Peyer's patch (tissue), 4 donors: ENCODE measurements around the gene ARHGEF1. TPM values are rescaled to one million over a fixed set of nuclear protein-coding genes. Genes with fewer than 3 reads are reported as not detected.

ENCODE experiments used
- DNase-seq, 3 donors: peaks; one replicate each; pipeline ENCODE4 v3.0.0-alpha.2; 2017 to 2019
- H3K27ac ChIP-seq, 4 donors: fragments of 200-600 bp; sonication (generic); one replicate each; pipeline ENCODE4 v1.5.1; 2016 to 2019
- H3K27me3 ChIP-seq, 2 donors: fragments of 200-600 bp; sonication (generic); one replicate each; pipeline ENCODE4 v1.5.1; 2019
- H3K36me3 ChIP-seq, 3 donors: fragments of 200-600 bp; sonication (generic); one replicate each; pipeline ENCODE4 v1.5.1; 2016 to 2019
- H3K4me1 ChIP-seq, 4 donors: fragments of 200-600 bp; sonication (generic); one replicate each; pipeline ENCODE4 v1.5.1; 2016 to 2019
- H3K4me3 ChIP-seq, 4 donors: fragments of 200-600 bp; sonication (generic); 1 replicate in 3 of 4; 2 replicates in 1 of 4; pipeline ENCODE4 v1.5.1; 2016 to 2019; ENCODE audit warnings: mild to moderate bottlenecking in 1 of 4
- H3K9me3 ChIP-seq, 4 donors: fragments of 200-600 bp; sonication (generic); one replicate each; pipeline ENCODE4 v1.5.1; 2016 to 2019; ENCODE audit warnings: mild to moderate bottlenecking in 1 of 4
- POLR2A ChIP-seq, 2 donors: fragments of 450-650 bp; IDR thresholded peaks; one replicate each; pipeline ENCODE4 v1.5.1; 2017; ENCODE audit warnings: antibody characterized with exemption in 2 of 2, mild to moderate bottlenecking in 2 of 2, moderate library complexity in 2 of 2
- total RNA-seq, 4 donors: library from RNA; depleted of rRNA; stranded (reverse); fragments of >200 nt; gene quantifications; one replicate each; pipeline ENCODE4 v1.1.0, GENCODE V29; 2016
- TF ChIP-seq, protein P1 (sequence below), 6 experiments: fragments of 450-650 bp in 4 of 6; fragments of 200-600 bp in 2 of 6; sonication (generic) in 1 of 6; IDR thresholded peaks; one replicate each; pipeline ENCODE4 v1.5.1; 2017 to 2019; ENCODE audit warnings: antibody characterized with exemption in 6 of 6, mild to moderate bottlenecking in 3 of 6, moderate library complexity in 1 of 6

ARHGEF1 gene
- total RNA-seq, 4 donors from 2014 or later: 90.0 to 368 (median 148) TPM

- Histone ChIP-seq H3K36me3 (peaks cover 0 to 38% (median 0%) of the 10 kb centered on the region in 3 donors), H3K27ac (no peak overlapping the region), H3K9me3 (no peaks in the 10 kb centered on the region), H3K4me1 (peaks cover 0 to 23% (median 17%) of the 10 kb centered on the region in 4 donors), H3K27me3 (peaks cover 0 to 17% of the 10 kb centered on the region in 2 donors), H3K4me3 (no peak overlapping the region)
- TF ChIP-seq, protein P1, sequence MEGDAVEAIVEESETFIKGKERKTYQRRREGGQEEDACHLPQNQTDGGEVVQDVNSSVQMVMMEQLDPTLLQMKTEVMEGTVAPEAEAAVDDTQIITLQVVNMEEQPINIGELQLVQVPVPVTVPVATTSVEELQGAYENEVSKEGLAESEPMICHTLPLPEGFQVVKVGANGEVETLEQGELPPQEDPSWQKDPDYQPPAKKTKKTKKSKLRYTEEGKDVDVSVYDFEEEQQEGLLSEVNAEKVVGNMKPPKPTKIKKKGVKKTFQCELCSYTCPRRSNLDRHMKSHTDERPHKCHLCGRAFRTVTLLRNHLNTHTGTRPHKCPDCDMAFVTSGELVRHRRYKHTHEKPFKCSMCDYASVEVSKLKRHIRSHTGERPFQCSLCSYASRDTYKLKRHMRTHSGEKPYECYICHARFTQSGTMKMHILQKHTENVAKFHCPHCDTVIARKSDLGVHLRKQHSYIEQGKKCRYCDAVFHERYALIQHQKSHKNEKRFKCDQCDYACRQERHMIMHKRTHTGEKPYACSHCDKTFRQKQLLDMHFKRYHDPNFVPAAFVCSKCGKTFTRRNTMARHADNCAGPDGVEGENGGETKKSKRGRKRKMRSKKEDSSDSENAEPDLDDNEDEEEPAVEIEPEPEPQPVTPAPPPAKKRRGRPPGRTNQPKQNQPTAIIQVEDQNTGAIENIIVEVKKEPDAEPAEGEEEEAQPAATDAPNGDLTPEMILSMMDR (IDR thresholded peaks at IDR 0.05): no peak
- no peak for TF ChIP-seq POLR2A (IDR thresholded peaks at IDR 0.05)
- DNase-seq: no peak
These were observed 25.9 kb downstream of the ARHGEF1 start for GRCh38 chr19:41908724-41909464.

GRCh38 chr19:41909706-41910105 lies 26.7 kb downstream of the ARHGEF1 start:
- DNase-seq: no peak
- Histone ChIP-seq H3K27me3 (peaks cover 0 to 21% of the 10 kb centered on the region in 2 donors), H3K4me1 (peaks cover 0 to 25% (median 16%) of the 10 kb centered on the region in 4 donors), H3K27ac (no peak overlapping the region), H3K36me3 (peaks cover 0 to 29% (median 0%) of the 10 kb centered on the region in 3 donors), H3K4me3 (no peak overlapping the region), H3K9me3 (no peaks in the 10 kb centered on the region)
- no peak for TF ChIP-seq POLR2A (IDR thresholded peaks at IDR 0.05)
- TF ChIP-seq, protein P1 (IDR thresholded peaks at IDR 0.05): no peak

GRCh38 chr19:41910240-41910991 lies 27.4 kb downstream of the ARHGEF1 start:
- no peak overlapping the region for H3K4me3 ChIP-seq
- peaks cover 0 to 26% of the 10 kb centered on the region in 2 donors for H3K27me3 ChIP-seq
- TF ChIP-seq, protein P1 (IDR thresholded peaks at IDR 0.05): no peak
- no peak for TF ChIP-seq POLR2A (IDR thresholded peaks at IDR 0.05)
- H3K27ac ChIP-seq: no peak overlapping the region
- no peak for DNase-seq
- H3K4me1 ChIP-seq: peaks cover 0 to 29% (median 16%) of the 10 kb centered on the region in 4 donors
- peaks cover 0 to 22% (median 0%) of the 10 kb centered on the region in 3 donors for H3K36me3 ChIP-seq
- H3K9me3 ChIP-seq: no peaks in the 10 kb centered on the region

DNA sequence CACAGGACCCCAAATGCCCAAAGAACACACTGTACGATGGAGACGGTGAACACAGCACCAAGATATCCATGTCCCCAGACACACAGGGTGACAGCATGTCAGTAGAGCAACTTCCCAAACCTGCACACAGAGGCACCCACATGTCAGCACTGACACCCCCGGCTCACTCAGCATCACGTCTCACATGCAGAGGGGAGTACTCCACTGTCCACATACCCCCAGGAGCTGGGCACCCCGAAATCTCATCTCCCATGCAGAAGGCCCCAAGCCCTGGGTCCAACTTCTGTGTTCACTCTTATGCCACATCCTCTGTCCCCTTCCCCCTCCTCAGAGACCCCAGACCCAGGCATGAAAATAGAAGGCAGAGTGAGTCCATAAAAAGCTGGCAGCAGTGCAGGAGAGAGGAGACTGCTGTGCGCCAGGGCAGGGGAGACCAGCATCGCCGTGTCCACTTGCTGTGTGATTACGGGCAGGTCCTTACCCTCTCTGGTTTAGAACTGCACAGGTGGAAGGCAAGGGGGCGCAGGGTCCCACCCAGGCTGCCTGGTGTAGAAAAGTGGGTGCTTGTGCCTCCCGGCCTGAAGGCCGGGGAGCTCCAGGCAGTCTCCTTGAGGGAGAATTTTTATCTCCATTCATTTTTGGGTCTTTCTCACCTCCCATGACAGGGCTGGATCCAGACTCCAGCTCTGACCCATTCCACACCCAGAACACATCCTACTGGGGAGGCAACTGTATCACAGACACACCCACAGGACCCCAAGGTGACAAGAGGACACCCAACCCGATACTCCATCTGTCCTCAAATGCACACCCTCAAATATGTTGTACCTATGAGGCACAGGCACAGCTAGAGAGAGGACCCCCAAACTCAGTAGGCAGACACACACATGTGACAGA lies 28.3 kb downstream of the ARHGEF1 start:
- Histone ChIP-seq H3K9me3 (no peaks in the 10 kb centered on the region), H3K27me3 (peaks cover 0 to 34% of the 10 kb centered on the region in 2 donors), H3K4me3 (no peak overlapping the region), H3K4me1 (peaks cover 0 to 35% (median 18%) of the 10 kb centered on the region in 4 donors), H3K36me3 (peaks cover 0 to 14% (median 0%) of the 10 kb centered on the region in 3 donors), H3K27ac (no peak overlapping the region)
- TF ChIP-seq, protein P1 (IDR thresholded peaks at IDR 0.05): no peak
- TF ChIP-seq POLR2A (IDR thresholded peaks at IDR 0.05): no peak
- DNase-seq: no peak
